ENCODE data around the gene ANO8.

Gene ANO8

GRCh38 chr19:17334414-17335409 lies at the start of gene ANO8:
TSS of gene ANO8 (minus strand) at chr19:17334855. CDS start at chr19:17334670, 185 bp downstream.
- peak within 1 kb of the TSS; percentile 55 for H3K4me3 ChIP-seq (ENCODE audit: control insufficient read depth, low read depth, low read length)
- TF ChIP-seq CTCF (IDR thresholded peaks at IDR 0.05; ENCODE audit: control insufficient read depth, insufficient read depth, low read depth, low read length, missing control alignments): no peak
- peak; percentile 96 for DNase-seq (ENCODE audit: low read depth)

- TF ChIP-seq CTCF (IDR thresholded peaks at IDR 0.05; ENCODE audit: control insufficient read depth, insufficient read depth, low read depth, low read length, missing control alignments): no peak
- no peak for DNase-seq (ENCODE audit: low read depth)
- H3K4me3 ChIP-seq (ENCODE audit: control insufficient read depth, low read depth, low read length): no peak overlapping the region
Measured at GRCh38 chr19:17380426-17381138, 45.9 kb upstream of the ANO8 start.

- no peak for TF ChIP-seq CTCF (IDR thresholded peaks at IDR 0.05; ENCODE audit: control insufficient read depth, insufficient read depth, low read depth, low read length, missing control alignments)
- no peak for DNase-seq (ENCODE audit: low read depth)
- H3K4me3 ChIP-seq (ENCODE audit: control insufficient read depth, low read depth, low read length): no peak overlapping the region
Measured at GRCh38 chr19:17379221-17379631, 44.6 kb upstream of the ANO8 start.

- DNase-seq (ENCODE audit: low read depth): no peak
- TF ChIP-seq CTCF (IDR thresholded peaks at IDR 0.05; ENCODE audit: control insufficient read depth, insufficient read depth, low read depth, low read length, missing control alignments): no peak
- H3K4me3 ChIP-seq (ENCODE audit: control insufficient read depth, low read depth, low read length): no peak overlapping the region
Measured at GRCh38 chr19:17378271-17378670, 43.6 kb upstream of the ANO8 start.

GRCh38 chr19:17376935-17377600 lies 42.4 kb upstream of the ANO8 start, which contains the start of gene PLVAP:
TSS of gene PLVAP (minus strand) at chr19:17377342. CDS start at chr19:17377288, 54 bp downstream.
- no peak within 1 kb of the TSS for H3K4me3 ChIP-seq (ENCODE audit: control insufficient read depth, low read depth, low read length)
- TF ChIP-seq CTCF (IDR thresholded peaks at IDR 0.05; ENCODE audit: control insufficient read depth, insufficient read depth, low read depth, low read length, missing control alignments): no peak
- DNase-seq (ENCODE audit: low read depth): no peak

- no peak for TF ChIP-seq CTCF (IDR thresholded peaks at IDR 0.05; ENCODE audit: control insufficient read depth, insufficient read depth, low read depth, low read length, missing control alignments)
- no peak for DNase-seq (ENCODE audit: low read depth)
- H3K4me3 ChIP-seq (ENCODE audit: control insufficient read depth, low read depth, low read length): no peak overlapping the region
Measured at GRCh38 chr19:17370026-17370587, 35.5 kb upstream of the ANO8 start.
